HepG2 (cell line): ENCODE measurements around the gene PIM3. TPM values are rescaled to one million over a fixed set of nuclear protein-coding genes. Genes with fewer than 3 reads are reported as not detected.
A peak's percentile ranks its signal among the peaks of the same experiment; 100 is the strongest.

Experiments used
- FOXC1 ChIP-seq: sonication (generic); formaldehyde crosslinking; IDR thresholded peaks from 2 replicates; pipeline ENCODE4 v1.8.0; 2022; ENCODE audit warnings: mild to moderate bottlenecking, missing genetic modification reagents, borderline replicate concordance
- GATAD2A ChIP-seq: IDR thresholded peaks from 2 replicates; pipeline ENCODE4 v1.6.1; 2016
- NFRKB ChIP-seq: fragments of 450-650 bp; IDR thresholded peaks from 2 replicates; pipeline ENCODE4 v1.6.1; 2017
- PATZ1 ChIP-seq: sonication (generic); formaldehyde crosslinking; IDR thresholded peaks from 2 replicates; pipeline ENCODE4 v1.4.0; 2020; ENCODE audit warnings: missing genetic modification reagents
- POGZ ChIP-seq: sonication (generic); formaldehyde crosslinking; IDR thresholded peaks from 2 replicates; pipeline ENCODE4 v1.4.0; 2020; ENCODE audit warnings: mild to moderate bottlenecking, missing genetic modification reagents
- SOX6 ChIP-seq, 2 experiments: fragments of 450-650 bp in 1 of 2; sonication (generic) in 1 of 2; formaldehyde crosslinking in 1 of 2; IDR thresholded peaks; 2 replicates each; pipeline versions ENCODE4 v1.4.0 to v1.6.1; 2017 to 2020; ENCODE audit warnings: antibody characterized with exemption in 1 of 2, mild to moderate bottlenecking in 1 of 2, missing genetic modification reagents in 1 of 2
- ZFY ChIP-seq: sonication (generic); formaldehyde crosslinking; IDR thresholded peaks from 2 replicates; pipeline ENCODE4 v1.4.0; 2020; ENCODE audit warnings: missing genetic modification reagents
- ZNF331 ChIP-seq: sonication (generic); formaldehyde crosslinking; IDR thresholded peaks from 2 replicates; pipeline ENCODE4 v1.4.0; 2020; ENCODE audit warnings: missing genetic modification reagents
- ZNF503 ChIP-seq: sonication (generic); formaldehyde crosslinking; IDR thresholded peaks from 2 replicates; pipeline ENCODE4 v1.4.0; 2020; ENCODE audit warnings: missing genetic modification reagents
- polyA plus RNA-seq, 8 experiments: library from polyadenylated mRNA; depleted of rRNA in 3 of 8; stranded (reverse) in 7 of 8; unstranded in 1 of 8; fragments of >200 nt; fragmentation: Illumina TruSeq in 4 of 8; extraction: Trizol in 4 of 8; gene quantifications; 2 replicates each; pipeline versions ENCODE4 v1.2.1 to v1.2.3, GENCODE V29; 2011 to 2016; ENCODE audit warnings: low read depth in 4 of 8, missing spikeins in 1 of 8, mixed read lengths in 1 of 8; ENCODE audit not compliant: insufficient read depth in 1 of 8
- total RNA-seq, 5 experiments: library from RNA; depleted of rRNA; stranded (reverse); fragments of >200 nt; fragmentation: Illumina TruSeq; extraction: Trizol; gene quantifications; 2 replicates each; pipeline ENCODE4 v1.2.3, GENCODE V29; 2016; ENCODE audit warnings: low read depth in 1 of 5

The PIM3 gene
- total and polyA plus RNA-seq, 2 of the 13 experiments (the other 11 are each of a cell fraction or from before 2014, with no cell fraction given): 21.6 to 31.2 TPM

GRCh38 chr22:49992921-49993648 is 32.5 kb downstream of the PIM3 start (continued):
- TF ChIP-seq PATZ1: 0 out of 2 replicates have a peak, but pooled peaks have one; percentile 45
- no peak for TF ChIP-seq NFRKB
- no peak for TF ChIP-seq ZNF503 (CRISPR knock-in tag)
- TF ChIP-seq ZNF331: peak; percentile 50; the same call in 1 of the 2 replicates
- TF ChIP-seq ZFY: no peak
- TF ChIP-seq GATAD2A (CRISPR knock-in tag): no peak
- no peak for TF ChIP-seq POGZ (CRISPR knock-in tag)
- TF ChIP-seq SOX6 (IDR thresholded peaks at IDR 0.05): no peak
- TF ChIP-seq SOX6 (CRISPR knock-in tag; IDR thresholded peaks at IDR 0.05): no peak
- TF ChIP-seq FOXC1 (CRISPR knock-in tag): no peak
